Motor neuron (in vitro differentiated cells): ENCODE results near the gene DAAM2. TPM values are rescaled to one million over a fixed set of nuclear protein-coding genes. Genes with fewer than 3 reads are reported as not detected.
A peak's percentile ranks its signal among the peaks of the same experiment; 100 is the strongest.

ENCODE experiments used
- ATAC-seq, 8 experiments: fragments of 200-7000 bp; cut with Tn5 transposase; replicated peaks in 6 of 8; 2 replicates each; pipeline ENCODE4 v1.8.0; 2021; ENCODE audit warnings: mild to moderate bottlenecking in 8 of 8, moderate library complexity in 8 of 8
- H3K27ac ChIP-seq, 2 donors: fragments of 250-450 bp; sonication (Bioruptor Pico); 2 replicates each; pipeline ENCODE4 v1.9.0; 2021; ENCODE audit warnings: antibody characterized with exemption in 2 of 2, mild to moderate bottlenecking in 2 of 2, moderate library complexity in 1 of 2
- H3K4me1 ChIP-seq, 2 donors: fragments of 250-450 bp; sonication (Bioruptor Pico); replicated peaks in 1 of 2; 2 replicates each; pipeline ENCODE4 v1.6.1; 2021; ENCODE audit warnings: antibody characterized with exemption in 2 of 2, mild to moderate bottlenecking in 2 of 2, moderate library complexity in 1 of 2
- H3K4me3 ChIP-seq, 5 donors: fragments of 250-450 bp; sonication (Bioruptor Pico); 2 replicates each; pipeline ENCODE4 v1.9.0; 2021; ENCODE audit warnings: antibody characterized with exemption in 5 of 5, mild to moderate bottlenecking in 5 of 5, moderate library complexity in 4 of 5
- WGBS, 10 experiments: fragments of 450-650 bp; shearing (Covaris generic); methylation state at CpG; one replicate each; pipeline ENCODE4 v1.0.0; 2022; 5-methylcytosine and 5-hydroxymethylcytosine counted together
- in situ Hi-C, 9 experiments: fragments of 400-800 bp; cut with MboI; loops; one replicate each; pipeline ENCODE4 v1.15.0; 2021; ENCODE audit warnings: low sequenced_read_pairs in 9 of 9, low pct_unique_long_range_greater_than_20kb in 2 of 9; ENCODE audit not compliant: unreplicated experiment in 9 of 9
- total RNA-seq, 8 experiments: library from RNA; unstranded; fragments of 300-600 nt; gene quantifications; 2 replicates each; pipeline versions ENCODE4 v1.2.3 to v1.2.4, GENCODE V29; 2022

The DAAM2 gene
- total RNA-seq, 8 experiments from 2014 or later: 0.60 to 11.3 (median 2.4) TPM

DNA sequence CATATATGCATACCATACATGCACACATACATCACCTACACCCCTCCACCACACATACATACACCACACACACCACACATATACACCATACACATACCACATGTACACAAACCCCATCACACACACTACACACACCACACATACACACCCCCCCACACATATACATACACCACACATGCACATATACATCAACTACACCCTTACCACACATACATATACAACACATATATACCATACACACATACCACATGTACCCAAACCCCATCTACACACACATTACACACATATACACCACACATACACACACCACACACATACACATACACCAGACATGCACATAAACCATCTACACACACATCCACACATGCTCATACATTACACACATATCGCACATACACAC is 52.7 kb downstream of the DAAM2 start:
- ATAC-seq: no peak
- WGBS, 10 experiments: 89 to 100% (median 100%) methylated on average over 1 of the region's 1 CpG; no CpG with 5 or more reads in 7 of the 10 experiments
- Histone ChIP-seq H3K4me3 (no peak overlapping the region), H3K27ac (no peak overlapping the region), H3K4me1 (no peaks in the 10 kb centered on the region)
- in situ Hi-C loops: no loop called here

GRCh38 chr6:39847221-39847620 is 55.0 kb downstream of the DAAM2 start:
- peak in 1 of 8 experiments; percentile 32 for ATAC-seq
- in situ Hi-C loops: no loop called here
- H3K4me3 ChIP-seq: no peak overlapping the region
- no peaks in the 10 kb centered on the region for H3K4me1 ChIP-seq
- 33 to 100% (median 77%) methylated on average over 1 to 4 of the region's 10 CpGs; no CpG with 5 or more reads in 4 of the 10 experiments for WGBS, 10 experiments
- no peak overlapping the region for H3K27ac ChIP-seq

- in situ Hi-C loops: no loop called here
- Histone ChIP-seq H3K4me3 (no peak overlapping the region), H3K27ac (no peak overlapping the region), H3K4me1 (no peaks in the 10 kb centered on the region)
- 71 to 100% (median 84%) methylated on average over 1 to 4 of the region's 4 CpGs for WGBS, 10 experiments
- no peak for ATAC-seq
Observed at GRCh38 chr6:39848171-39848570, 56.0 kb downstream of the DAAM2 start.

GRCh38 chr6:39849228-39849627 is 57.1 kb downstream of the DAAM2 start:
- 60 to 100% (median 94%) methylated on average over 1 to 3 of the region's 3 CpGs; no CpG with 5 or more reads in 1 of the 10 experiments for WGBS, 10 experiments

DNA sequence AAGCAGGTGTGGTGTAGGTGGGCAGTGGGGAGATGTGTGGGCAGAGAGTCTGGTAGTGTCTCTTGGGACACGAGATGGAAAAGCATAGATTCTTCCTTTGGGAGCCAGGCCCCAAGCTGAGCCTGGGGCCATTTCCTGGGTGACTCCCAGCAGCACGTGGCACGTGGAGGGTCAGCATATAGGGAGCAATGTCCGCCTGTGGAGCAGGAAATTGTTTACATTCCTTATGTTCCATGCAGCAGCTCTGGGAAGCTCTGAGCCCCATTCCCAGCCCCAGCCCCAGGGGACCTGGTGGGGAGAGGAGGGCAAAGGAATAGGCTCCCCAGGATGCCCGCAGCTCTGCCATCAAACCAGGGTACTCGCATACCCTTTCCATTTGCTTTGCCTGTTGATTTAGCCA is 57.6 kb downstream of the DAAM2 start:
- no peak overlapping the region for H3K4me3 ChIP-seq
- in situ Hi-C loops: no loop called here
- H3K27ac ChIP-seq: no peak overlapping the region
- no peak for ATAC-seq
- no peaks in the 10 kb centered on the region for H3K4me1 ChIP-seq
- 80 to 100% (median 86%) methylated on average over 1 to 5 of the region's 6 CpGs; no CpG with 5 or more reads in 5 of the 10 experiments for WGBS, 10 experiments

More at GRCh38 chr6:39849228-39849627, 57.1 kb downstream of the DAAM2 start:
- in situ Hi-C loops: no loop called here
- ATAC-seq: no peak
- H3K4me3 ChIP-seq: no peak overlapping the region
- H3K27ac ChIP-seq: no peak overlapping the region
- no peaks in the 10 kb centered on the region for H3K4me1 ChIP-seq

GRCh38 chr6:39850736-39851297 is 58.6 kb downstream of the DAAM2 start:
- 8 to 100% (median 75%) methylated on average over 1 to 2 of the region's 2 CpGs; no CpG with 5 or more reads in 3 of the 10 experiments for WGBS, 10 experiments
- ATAC-seq: peak in 3 of 8 experiments; percentile 58 to 71 (median 65)
- H3K4me3 ChIP-seq: no peak overlapping the region
- no peak overlapping the region for H3K27ac ChIP-seq
- H3K4me1 ChIP-seq: no peaks in the 10 kb centered on the region
- in situ Hi-C loops: no loop called here

DNA sequence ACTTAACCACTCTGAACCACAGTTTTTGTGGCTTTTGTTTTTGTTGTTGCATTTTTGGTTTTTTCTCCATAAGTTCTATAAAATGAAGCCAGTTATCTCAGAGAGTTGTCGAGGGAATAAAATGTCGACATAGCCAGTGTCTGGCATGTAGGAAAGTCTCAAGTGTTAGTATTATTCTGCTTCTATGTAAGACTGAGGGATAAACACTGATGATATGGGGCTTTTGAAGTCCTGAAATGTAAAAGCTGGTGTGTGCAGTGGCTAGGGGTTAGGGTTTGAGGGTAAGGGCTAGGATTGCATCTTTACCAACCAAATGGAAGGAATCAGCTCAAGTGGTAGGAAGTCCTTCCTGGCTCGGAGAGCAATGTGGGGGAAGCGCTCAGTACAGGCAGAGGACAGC is 59.2 kb downstream of the DAAM2 start:
- in situ Hi-C loops: no loop called here
- ATAC-seq: no peak
- H3K4me1 ChIP-seq: no peaks in the 10 kb centered on the region
- H3K27ac ChIP-seq: no peak overlapping the region
- no peak overlapping the region for H3K4me3 ChIP-seq
- WGBS, 10 experiments: 83 to 100% (median 94%) methylated on average over 2 to 4 of the region's 4 CpGs; no CpG with 5 or more reads in 4 of the 10 experiments

DNA sequence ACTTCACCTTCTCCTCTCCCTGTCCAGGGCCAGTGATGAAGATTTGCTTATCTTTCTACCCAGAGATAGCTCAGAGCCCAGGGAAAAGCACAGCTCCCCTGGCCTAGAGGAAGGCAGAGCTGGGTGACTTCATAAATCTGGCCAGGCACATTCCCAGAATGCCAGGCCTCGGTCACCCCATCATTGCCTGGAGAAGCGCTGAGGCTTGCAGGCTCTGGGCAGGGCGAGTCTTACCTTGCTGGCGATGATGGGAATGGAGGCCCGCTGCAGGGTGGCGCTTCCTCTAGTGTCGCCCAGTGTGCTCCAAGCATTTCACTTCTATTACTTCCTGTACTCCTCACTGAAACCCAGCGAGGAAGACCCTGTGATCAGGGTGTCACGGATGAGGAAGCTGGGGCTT is 60.1 kb downstream of the DAAM2 start:
- H3K4me3 ChIP-seq: no peak overlapping the region
- ATAC-seq: no peak
- H3K4me1 ChIP-seq: no peaks in the 10 kb centered on the region
- no peak overlapping the region for H3K27ac ChIP-seq
- in situ Hi-C loops: no loop called here
- 78 to 100% (median 95%) methylated on average over 1 to 9 of the region's 9 CpGs; no CpG with 5 or more reads in 4 of the 10 experiments for WGBS, 10 experiments

DNA sequence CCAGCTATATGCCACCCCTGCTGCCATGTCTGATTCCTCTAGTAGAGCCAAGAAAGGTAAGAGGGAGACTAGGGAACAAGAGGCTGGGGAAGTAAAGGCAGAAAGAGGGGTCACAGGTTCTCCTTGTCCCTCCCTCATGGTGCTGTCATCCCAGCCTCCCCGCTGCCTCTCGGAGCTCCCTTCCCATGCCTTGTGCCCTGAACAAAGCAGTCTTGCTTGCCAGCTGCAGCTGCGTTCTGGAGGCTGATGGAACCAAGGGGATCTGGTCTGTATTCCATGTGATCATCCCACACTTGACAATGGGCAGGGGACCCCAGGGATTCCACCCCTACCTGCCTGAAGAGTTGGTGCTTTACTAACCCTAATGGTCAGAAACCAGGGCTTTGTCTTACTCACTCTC is 61.4 kb downstream of the DAAM2 start:
- no peak overlapping the region for H3K27ac ChIP-seq
- no peaks in the 10 kb centered on the region for H3K4me1 ChIP-seq
- H3K4me3 ChIP-seq: no peak overlapping the region
- WGBS, 10 experiments: 75 to 100% (median 92%) methylated on average over 1 to 2 of the region's 3 CpGs; no CpG with 5 or more reads in 7 of the 10 experiments
- no peak for ATAC-seq
- in situ Hi-C loops: no loop called here

- in situ Hi-C loops: no loop called here
- 40 to 100% (median 91%) methylated on average over 1 to 7 of the region's 7 CpGs; no CpG with 5 or more reads in 1 of the 10 experiments for WGBS, 10 experiments
- Histone ChIP-seq H3K4me3 (no peak overlapping the region), H3K27ac (no peak overlapping the region), H3K4me1 (no peaks in the 10 kb centered on the region)
- ATAC-seq: no peak
Observed at GRCh38 chr6:39855356-39855995, 63.3 kb downstream of the DAAM2 start.

DNA sequence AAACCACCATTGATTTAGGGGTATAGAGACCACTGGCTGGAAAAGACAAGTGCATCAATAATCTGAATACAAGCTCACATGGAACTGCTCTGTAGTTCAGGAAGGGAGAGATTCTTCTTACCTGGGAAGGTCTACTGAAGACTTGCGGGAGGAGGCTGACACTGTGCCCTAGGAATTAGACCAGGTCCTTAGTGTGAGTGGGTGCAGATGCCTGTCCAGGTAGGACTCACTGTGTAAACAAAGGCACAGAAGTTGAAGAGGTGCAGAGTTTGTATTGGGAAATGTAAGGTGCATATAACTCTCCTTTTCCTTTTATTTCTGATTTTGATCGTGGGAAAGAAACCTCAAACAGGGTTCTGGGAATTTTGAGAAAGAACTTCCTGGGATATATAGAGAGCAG is 66.8 kb downstream of the DAAM2 start:
- Histone ChIP-seq H3K4me3 (no peak overlapping the region), H3K4me1 (no peaks in the 10 kb centered on the region), H3K27ac (no peak overlapping the region)
- no peak for ATAC-seq
- 56 to 100% (median 92%) methylated on average over 1 to 2 of the region's 2 CpGs; no CpG with 5 or more reads in 4 of the 10 experiments for WGBS, 10 experiments
- in situ Hi-C loops: no loop called here

DNA sequence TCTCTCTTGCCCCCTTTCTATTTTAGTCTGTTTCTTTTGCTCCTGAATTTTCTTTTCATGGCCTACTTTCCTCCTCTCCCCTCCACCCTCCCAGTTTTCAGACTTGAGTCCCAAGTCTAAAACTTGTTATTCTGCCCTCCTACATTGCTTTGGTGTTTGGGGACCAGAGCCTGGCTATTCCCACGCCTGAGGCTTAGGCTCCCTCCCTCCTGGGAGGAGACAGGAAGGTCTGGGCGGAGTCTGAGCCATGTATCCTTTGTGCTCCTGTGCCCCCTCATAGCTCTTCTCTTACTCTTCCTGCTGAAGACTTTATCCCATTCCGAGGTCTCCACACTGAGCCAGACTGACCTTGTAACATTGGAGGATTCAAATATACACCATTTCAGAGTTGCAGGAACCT is 69.5 kb downstream of the DAAM2 start:
- WGBS, 10 experiments: 49 to 100% (median 90%) methylated on average over 1 to 3 of the region's 3 CpGs; no CpG with 5 or more reads in 3 of the 10 experiments
- no peaks in the 10 kb centered on the region for H3K4me1 ChIP-seq
- no peak for ATAC-seq
- in situ Hi-C loops: no loop called here
- H3K27ac ChIP-seq: no peak overlapping the region
- no peak overlapping the region for H3K4me3 ChIP-seq

- 39 to 100% (median 82%) methylated on average over 2 to 13 of the region's 15 CpGs for WGBS, 10 experiments
- Histone ChIP-seq H3K4me3 (no peak overlapping the region), H3K27ac (no peak overlapping the region), H3K4me1 (no peaks in the 10 kb centered on the region)
- ATAC-seq: peak in 2 of 8 experiments; percentile 23 to 27
- in situ Hi-C loops: no loop called here
Observed at GRCh38 chr6:39865011-39865888, 73.1 kb downstream of the DAAM2 start.
